Measurements from ENCODE around the gene SYT12. TPM values are rescaled to one million over a fixed set of nuclear protein-coding genes. Genes with fewer than 3 reads are reported as not detected.

The SYT12 gene
- total and polyA plus RNA-seq, 2 of the 13 experiments (the other 11 are each of a cell fraction or from before 2014, with no cell fraction given) = 0.01 to 0.02 TPM

DNA sequence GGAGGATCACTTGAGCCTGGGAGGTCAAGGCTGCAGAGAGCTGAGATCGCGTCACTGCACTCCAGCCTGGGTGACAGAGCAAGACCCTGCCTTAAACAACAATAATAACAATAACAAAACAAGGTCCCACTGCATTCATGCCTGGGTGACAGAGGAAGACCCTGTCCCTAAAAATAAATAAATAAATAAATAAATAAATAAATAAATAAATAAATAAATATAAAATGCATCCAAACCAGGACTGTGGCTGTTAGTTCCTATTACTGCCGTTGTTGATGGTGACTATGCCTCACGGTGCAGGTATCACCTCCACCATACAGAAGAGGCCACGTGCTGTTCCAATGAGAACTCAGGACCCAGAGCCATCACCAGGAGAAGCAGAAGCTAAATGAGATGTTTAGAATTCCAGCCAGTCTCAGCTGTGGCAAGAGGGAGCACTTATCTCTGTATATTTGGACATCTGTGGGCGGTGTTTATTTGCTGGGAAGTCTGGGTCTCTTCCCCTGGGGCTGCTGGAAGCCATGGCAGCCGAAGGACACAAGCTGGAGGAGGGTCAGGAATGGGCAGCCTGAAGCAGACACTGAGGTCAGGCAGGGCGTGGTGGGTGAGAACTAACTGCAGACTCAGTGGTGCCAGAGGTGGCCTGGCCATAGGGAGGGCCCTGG, 26.2 kb upstream of the SYT12 start:
- in situ Hi-C loops (cut with HindIII; ENCODE audit: extremely low pct_ligation_motif_present, low pct_unique_long_range_greater_than_20kb) (no loop called here), intact Hi-C loops (cut with micrococcal nuclease; ENCODE audit: unreplicated experiment) (loop anchor here (1.0 kb wide), 1 partner anchor 26 kb away; no protein-coding TSS in a partner anchor)
- 23% methylated on average over 6 of the region's 8 CpGs for WGBS (ENCODE audit: low lambda C conversion rate)
- H3K27ac ChIP-seq (ENCODE audit: extremely low read length, insufficient read depth, low read length) = no peak overlapping the region
- no peak overlapping the region for H3K9ac ChIP-seq (ENCODE audit: insufficient read depth, low read depth, low read length)
- peak; percentile 93 for DNase-seq (ENCODE audit: low spot score)
- peaks cover 26% of the 10 kb centered on the region for H3K4me1 ChIP-seq (ENCODE audit: insufficient read depth, low read length)
- CTCF ChIA-PET (ENCODE audit: low intra/inter-chr PET ratio, low total read pairs) = no interaction called here
- H3K9me3 ChIP-seq (ENCODE audit: low read length) = no peaks in the 10 kb centered on the region
- H3K36me3 ChIP-seq (replicated peaks in 1 of 2; ENCODE audit: control insufficient read depth in 1 of 2, insufficient read depth in 2 of 2, low read length in 2 of 2) = no peaks in the 10 kb centered on the region
- no TSS peak for BruUV-seq (replicated peaks)
- FAIRE-seq = peak; percentile 32
- peak; percentile 97 for ATAC-seq
- peak overlapping the region; percentile 43 for H3K4me2 ChIP-seq (ENCODE audit: low read depth, low read length)
- no peaks in the 10 kb centered on the region for H3K79me2 ChIP-seq (ENCODE audit: insufficient read depth, low read length)
- no peaks in the 10 kb centered on the region for H4K20me1 ChIP-seq (ENCODE audit: insufficient read depth, low read length)
- no peak overlapping the region for H2AFZ ChIP-seq (ENCODE audit: low read length)
- no peaks in the 10 kb centered on the region for H3K27me3 ChIP-seq (ENCODE audit: control insufficient read depth in 1 of 2, insufficient read depth in 2 of 2, low read length in 2 of 2)
- POLR2A ChIA-PET = interaction anchor here (1.0 kb wide), 1 partner anchor 13 kb away, joined by 3 read pairs; no protein-coding TSS in a partner anchor
- H3K4me3 ChIP-seq (replicated peaks in 1 of 3; ENCODE audit: insufficient read depth in 1 of 3, low read depth in 2 of 3, low read length in 3 of 3) = no peak overlapping the region
- TF ChIP-seq ZNF850 (CRISPR knock-in tag; conservative IDR thresholded peaks at IDR 0.05) (no peak), TARDBP (CRISPR knock-in tag; IDR thresholded peaks at IDR 0.05) (peak; percentile 70; the same call in 1 of the 2 replicates), CEBPB (IDR thresholded peaks at IDR 0.05; ENCODE audit: borderline replicate concordance, low read depth, low read length) (no peak), MTF2 (CRISPR knock-in tag; IDR thresholded peaks at IDR 0.05; ENCODE audit: borderline replicate concordance) (no peak), RARA (CRISPR knock-in tag; IDR thresholded peaks at IDR 0.05) (peak; percentile 77), ZNF550 (CRISPR knock-in tag; IDR thresholded peaks at IDR 0.05; ENCODE audit: borderline replicate concordance) (no peak), ZNF256 (CRISPR knock-in tag; conservative IDR thresholded peaks at IDR 0.05) (no peak), PCBP2 (optimal IDR thresholded peaks at IDR 0.05; ENCODE audit: low read depth, low read length, poor library complexity, severe bottlenecking) (no peak), EEA1 (CRISPR knock-in tag; IDR thresholded peaks at IDR 0.05; ENCODE audit: borderline replicate concordance) (no peak), SNAI1 (CRISPR knock-in tag; IDR thresholded peaks at IDR 0.05; ENCODE audit: borderline replicate concordance) (no peak), MAF1 (CRISPR knock-in tag; IDR thresholded peaks at IDR 0.05; ENCODE audit: borderline replicate concordance) (no peak), SMARCC2 (IDR thresholded peaks at IDR 0.05) (no peak), ZNF564 (CRISPR knock-in tag; IDR thresholded peaks at IDR 0.05) (no peak), BRD4 (CRISPR knock-in tag; IDR thresholded peaks at IDR 0.05) (no peak), HDAC1 (CRISPR knock-in tag; IDR thresholded peaks at IDR 0.05) (0 out of 2 replicates have a peak, but pooled peaks have one; percentile 25), JDP2 (CRISPR knock-in tag; IDR thresholded peaks at IDR 0.05; ENCODE audit: borderline replicate concordance) (no peak), NFIC (IDR thresholded peaks at IDR 0.05; ENCODE audit: low read length) (no peak), HNF4A (CRISPR knock-in tag; IDR thresholded peaks at IDR 0.05) (peak; percentile 49)
- TF ChIP-seq, protein P1, sequence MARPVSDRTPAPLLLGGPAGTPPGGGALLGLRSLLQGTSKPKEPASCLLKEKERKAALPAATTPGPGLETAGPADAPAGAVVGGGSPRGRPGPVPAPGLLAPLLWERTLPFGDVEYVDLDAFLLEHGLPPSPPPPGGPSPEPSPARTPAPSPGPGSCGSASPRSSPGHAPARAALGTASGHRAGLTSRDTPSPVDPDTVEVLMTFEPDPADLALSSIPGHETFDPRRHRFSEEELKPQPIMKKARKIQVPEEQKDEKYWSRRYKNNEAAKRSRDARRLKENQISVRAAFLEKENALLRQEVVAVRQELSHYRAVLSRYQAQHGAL (CRISPR knock-in tag; IDR thresholded peaks at IDR 0.05; ENCODE audit: not compliant biosample characterization) = no peak
- TF ChIP-seq, protein P2, sequence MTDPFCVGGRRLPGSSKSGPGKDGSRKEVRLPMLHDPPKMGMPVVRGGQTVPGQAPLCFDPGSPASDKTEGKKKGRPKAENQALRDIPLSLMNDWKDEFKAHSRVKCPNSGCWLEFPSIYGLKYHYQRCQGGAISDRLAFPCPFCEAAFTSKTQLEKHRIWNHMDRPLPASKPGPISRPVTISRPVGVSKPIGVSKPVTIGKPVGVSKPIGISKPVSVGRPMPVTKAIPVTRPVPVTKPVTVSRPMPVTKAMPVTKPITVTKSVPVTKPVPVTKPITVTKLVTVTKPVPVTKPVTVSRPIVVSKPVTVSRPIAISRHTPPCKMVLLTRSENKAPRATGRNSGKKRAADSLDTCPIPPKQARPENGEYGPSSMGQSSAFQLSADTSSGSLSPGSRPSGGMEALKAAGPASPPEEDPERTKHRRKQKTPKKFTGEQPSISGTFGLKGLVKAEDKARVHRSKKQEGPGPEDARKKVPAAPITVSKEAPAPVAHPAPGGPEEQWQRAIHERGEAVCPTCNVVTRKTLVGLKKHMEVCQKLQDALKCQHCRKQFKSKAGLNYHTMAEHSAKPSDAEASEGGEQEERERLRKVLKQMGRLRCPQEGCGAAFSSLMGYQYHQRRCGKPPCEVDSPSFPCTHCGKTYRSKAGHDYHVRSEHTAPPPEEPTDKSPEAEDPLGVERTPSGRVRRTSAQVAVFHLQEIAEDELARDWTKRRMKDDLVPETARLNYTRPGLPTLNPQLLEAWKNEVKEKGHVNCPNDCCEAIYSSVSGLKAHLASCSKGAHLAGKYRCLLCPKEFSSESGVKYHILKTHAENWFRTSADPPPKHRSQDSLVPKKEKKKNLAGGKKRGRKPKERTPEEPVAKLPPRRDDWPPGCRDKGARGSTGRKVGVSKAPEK (CRISPR knock-in tag; IDR thresholded peaks at IDR 0.05; ENCODE audit: borderline replicate concordance) = no peak
- TF ChIP-seq, protein P3, sequence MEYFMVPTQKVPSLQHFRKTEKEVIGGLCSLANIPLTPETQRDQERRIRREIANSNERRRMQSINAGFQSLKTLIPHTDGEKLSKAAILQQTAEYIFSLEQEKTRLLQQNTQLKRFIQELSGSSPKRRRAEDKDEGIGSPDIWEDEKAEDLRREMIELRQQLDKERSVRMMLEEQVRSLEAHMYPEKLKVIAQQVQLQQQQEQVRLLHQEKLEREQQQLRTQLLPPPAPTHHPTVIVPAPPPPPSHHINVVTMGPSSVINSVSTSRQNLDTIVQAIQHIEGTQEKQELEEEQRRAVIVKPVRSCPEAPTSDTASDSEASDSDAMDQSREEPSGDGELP (IDR thresholded peaks at IDR 0.05; ENCODE audit: borderline replicate concordance, low read depth) = peak; percentile 85

Data from HepG2 (cell line).